NCI-H460 (cell line): ENCODE results near the gene ASIC3. TPM values are rescaled to one million over a fixed set of nuclear protein-coding genes. Genes with fewer than 3 reads are reported as not detected.
"Not testable (repeated sequence)": the region's sequence is repeated elsewhere in the genome, so short reads cannot be mapped to it uniquely, and the experiment has no call there.

Experiments used
- DNase-seq: peaks from one replicate; pipeline ENCODE4 v3.0.0-alpha.2; 2016; ENCODE audit warnings: low read depth; ENCODE audit errors: extremely low read depth
- polyA plus RNA-seq: library from polyadenylated mRNA; depleted of rRNA; stranded (reverse); fragments of >200 nt; gene quantifications from 2 replicates; pipeline ENCODE4 v1.2.3, GENCODE V29; 2014; cell fraction: nucleus; rRNA removed
- total RNA-seq: library from RNA; depleted of rRNA; stranded (reverse); fragments of >200 nt; shearing (Covaris generic); gene quantifications from 2 replicates; pipeline ENCODE4 v1.2.3, GENCODE V29; 2014; rRNA removed

Gene ASIC3
- 1.1 and 2.0 TPM in 2 replicates for total RNA-seq
- polyA plus RNA-seq, result 3.5 and 6.6 TPM in 2 replicates

DNA sequence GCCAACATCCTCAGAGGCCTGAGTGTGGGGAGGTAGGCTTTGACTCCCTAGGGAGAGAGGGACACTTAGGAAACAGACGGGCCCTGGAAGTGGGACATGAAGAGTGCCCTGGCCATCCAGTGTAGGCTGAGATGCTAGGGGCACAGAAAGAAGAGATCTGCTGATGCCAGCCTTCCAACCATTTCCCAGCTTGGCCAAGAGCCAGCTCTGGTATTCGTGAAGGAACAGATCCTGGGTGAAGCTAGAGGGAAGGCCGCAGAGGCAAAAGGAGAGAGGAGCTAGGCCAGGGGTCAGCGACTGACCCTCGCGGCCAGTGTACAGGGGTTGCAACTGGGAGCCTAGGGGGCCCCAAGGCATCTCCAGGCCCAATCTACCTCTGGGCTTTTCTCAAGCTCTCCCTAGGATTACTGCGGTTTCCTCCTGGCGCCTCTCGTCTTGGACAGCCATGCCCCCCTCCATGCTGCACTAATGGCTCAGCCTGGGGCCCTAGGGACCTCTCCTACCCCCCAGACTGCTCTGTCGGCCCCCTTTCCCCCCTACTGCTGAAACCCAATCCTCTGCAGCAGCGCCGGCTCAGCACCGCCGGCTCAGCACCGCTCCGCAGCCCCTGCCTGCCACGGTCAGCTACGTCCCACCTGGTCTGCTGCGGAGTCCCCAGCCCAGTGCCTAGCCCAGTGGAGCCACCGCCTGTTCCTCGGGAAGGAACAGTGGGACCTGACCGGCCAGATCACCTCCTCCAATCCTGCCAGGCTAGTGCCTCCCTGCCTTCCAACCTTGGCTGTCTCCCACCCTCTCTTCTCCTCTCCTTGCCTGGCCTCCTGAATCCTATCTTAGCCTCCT is at the start of gene ASIC3:
ASIC3 (plus strand) TSS at position 556 of the 840 bp plus-strand sequence. CDS start 355 bp downstream, outside the sequence.
- DNase-seq, result no peak

DNA sequence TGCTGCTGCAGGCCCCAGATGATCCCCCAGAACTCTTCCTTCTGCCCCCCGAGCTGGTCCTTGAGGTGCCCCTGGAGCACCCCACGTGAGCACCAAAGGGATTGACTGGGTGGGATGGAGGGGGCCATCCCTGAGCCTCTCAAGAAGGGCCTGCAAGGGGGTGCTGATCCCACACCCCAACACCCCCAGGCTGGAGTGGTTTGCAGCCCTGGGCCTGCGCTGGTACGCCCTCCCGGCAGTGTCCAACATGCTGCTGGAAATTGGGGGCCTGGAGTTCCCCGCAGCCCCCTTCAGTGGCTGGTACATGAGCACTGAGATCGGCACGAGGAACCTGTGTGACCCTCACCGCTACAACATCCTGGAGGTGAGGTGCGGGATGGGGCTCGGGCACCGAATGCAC is 49.3 kb upstream of the ASIC3 start:
- no peak for DNase-seq

- no peak for DNase-seq
Measured at GRCh38 chr7:150999497-151000230, 48.7 kb upstream of the ASIC3 start.

- DNase-seq, result no peak
Measured at GRCh38 chr7:151000897-151001495, 47.3 kb upstream of the ASIC3 start.

GRCh38 chr7:151001546-151001945 is 46.8 kb upstream of the ASIC3 start:
- no peak for DNase-seq

DNA sequence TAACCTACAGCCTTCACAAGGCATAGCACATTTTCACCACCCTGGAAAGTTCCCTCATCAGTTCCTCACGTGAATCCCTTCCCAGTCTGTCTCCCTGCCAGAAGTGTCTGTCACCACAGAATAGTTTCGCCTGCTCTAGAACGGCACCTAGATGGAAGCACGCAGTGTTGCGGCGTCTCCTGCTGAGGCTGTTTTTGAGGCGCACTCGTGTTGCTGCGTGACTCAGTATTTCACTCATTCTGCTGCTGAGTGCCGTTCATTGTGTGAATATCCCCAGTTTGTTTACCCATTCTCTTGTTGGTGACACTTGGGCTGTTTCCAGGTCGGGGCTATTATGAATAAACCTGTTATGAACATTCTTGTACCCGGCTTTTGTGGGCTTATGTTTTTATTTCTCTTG is 44.8 kb upstream of the ASIC3 start:
- DNase-seq, result no peak

DNA sequence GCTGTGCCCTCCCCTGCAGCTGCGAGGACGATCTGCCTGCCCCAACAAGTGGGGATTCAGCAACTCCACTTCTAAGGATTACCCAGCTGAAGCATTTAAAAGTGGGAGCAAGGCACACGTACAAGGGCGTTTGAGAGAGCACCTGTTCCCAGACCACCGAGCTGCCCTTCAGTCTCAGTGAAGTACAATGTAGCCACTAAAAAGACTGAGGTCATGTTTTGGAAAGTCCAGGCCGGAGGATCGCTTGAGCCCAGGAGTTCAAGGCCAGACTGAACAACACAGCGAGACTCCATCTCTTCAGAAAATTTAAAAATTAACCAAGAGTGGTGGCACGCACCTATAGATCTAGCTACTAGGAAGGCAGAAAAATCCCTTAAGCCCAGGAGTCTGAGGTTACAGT is 42.8 kb upstream of the ASIC3 start:
- no peak for DNase-seq

DNA sequence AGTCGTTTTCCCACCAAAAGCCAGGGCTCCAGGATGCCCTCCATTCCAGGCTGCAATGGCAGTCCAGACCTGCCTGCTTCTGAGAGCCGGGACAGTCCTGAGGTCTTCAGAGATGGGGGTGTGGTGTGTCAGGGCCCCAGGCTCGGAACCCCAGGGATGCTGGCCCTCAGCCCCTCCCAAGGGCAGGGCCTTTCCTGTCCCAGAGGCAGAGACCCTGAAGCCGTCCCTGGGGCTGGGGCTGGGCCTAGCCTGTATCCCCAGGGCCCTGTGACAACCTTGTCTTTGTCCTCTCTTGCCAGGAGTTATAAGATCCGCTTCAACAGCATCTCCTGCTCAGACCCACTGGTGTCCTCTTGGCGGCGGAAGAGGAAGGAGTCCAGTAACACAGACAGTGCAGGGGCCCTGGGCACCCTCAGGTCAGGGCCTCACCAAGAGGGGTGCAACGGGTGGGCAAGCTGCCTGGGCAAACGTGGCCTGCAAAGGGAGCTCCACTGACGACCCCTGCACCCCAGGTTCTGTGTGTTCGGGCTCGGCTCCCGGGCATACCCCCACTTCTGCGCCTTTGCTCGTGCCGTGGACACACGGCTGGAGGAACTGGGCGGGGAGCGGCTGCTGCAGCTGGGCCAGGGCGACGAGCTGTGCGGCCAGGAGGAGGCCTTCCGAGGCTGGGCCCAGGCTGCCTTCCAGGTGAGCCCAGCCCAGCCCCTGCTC is 41.6 kb upstream of the ASIC3 start:
- DNase-seq, result no peak

GRCh38 chr7:151007469-151007898 is 40.8 kb upstream of the ASIC3 start:
- DNase-seq, result no peak

DNA sequence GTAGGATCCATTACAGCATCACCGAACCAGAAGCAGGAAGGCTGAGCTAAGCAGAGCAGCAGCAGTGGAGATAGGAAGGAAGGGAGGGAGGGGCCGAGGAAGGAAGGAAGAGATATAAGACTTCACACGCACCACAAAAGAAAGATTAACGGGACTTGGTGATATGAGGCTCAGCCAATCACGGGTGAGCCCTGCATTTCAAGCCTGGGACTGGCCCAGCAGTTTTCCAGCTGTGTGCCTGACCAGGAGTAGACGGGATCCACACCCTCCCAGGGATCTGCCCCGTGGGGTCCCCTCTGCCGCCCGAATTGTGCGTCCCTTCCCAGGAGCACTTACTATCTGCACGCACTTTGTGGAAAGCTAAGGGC is 40.2 kb upstream of the ASIC3 start:
- DNase-seq, result no peak

GRCh38 chr7:151008511-151009323 is 39.6 kb upstream of the ASIC3 start:
- peak; percentile 23 for DNase-seq

- no peak for DNase-seq
Measured at GRCh38 chr7:151009327-151010036, 38.8 kb upstream of the ASIC3 start.

GRCh38 chr7:151010037-151010306 is 38.4 kb upstream of the ASIC3 start:
- no peak for DNase-seq

- no peak for DNase-seq
Measured at GRCh38 chr7:151010307-151011096, 37.8 kb upstream of the ASIC3 start.

- no peak for DNase-seq
Measured at GRCh38 chr7:151011097-151011409, 37.3 kb upstream of the ASIC3 start.

- DNase-seq, result not testable (repeated sequence)
Measured at GRCh38 chr7:151011616-151012015, 36.7 kb upstream of the ASIC3 start.

DNA sequence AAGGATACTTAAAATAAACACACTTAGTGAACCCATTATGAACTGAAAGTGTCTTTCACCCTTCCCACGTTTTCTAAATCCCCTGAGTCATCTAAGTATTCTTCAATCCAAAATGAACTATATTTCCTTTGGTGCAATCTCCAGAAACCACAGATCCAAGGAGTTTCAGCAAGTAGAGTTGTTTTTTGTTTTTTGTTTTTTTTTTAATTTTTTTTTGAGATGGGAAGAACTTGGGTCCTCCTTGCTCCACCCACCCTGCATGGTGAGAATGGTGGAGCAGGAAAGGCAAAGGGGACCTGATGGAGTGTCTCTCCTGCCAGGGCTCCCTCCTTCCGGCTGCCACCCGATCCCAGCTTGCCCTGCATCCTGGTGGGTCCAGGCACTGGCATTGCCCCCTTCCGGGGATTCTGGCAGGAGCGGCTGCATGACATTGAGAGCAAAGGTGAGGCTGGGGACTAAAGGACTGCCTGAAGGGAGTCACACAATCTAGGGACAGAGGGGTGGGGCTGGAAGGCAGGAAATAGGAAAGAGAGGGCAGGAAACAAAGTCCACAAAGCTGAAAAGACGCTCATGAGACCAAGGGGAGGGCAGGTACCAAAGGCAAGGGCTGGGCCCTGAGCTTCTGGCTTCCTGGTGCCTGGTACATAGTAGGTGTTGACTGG is 36.2 kb upstream of the ASIC3 start:
- no peak for DNase-seq

- peak; percentile 7 for DNase-seq
Measured at GRCh38 chr7:151012911-151013347, 35.4 kb upstream of the ASIC3 start.
